ENCODE data around the gene CELF1.

- TF ChIP-seq, protein P1, sequence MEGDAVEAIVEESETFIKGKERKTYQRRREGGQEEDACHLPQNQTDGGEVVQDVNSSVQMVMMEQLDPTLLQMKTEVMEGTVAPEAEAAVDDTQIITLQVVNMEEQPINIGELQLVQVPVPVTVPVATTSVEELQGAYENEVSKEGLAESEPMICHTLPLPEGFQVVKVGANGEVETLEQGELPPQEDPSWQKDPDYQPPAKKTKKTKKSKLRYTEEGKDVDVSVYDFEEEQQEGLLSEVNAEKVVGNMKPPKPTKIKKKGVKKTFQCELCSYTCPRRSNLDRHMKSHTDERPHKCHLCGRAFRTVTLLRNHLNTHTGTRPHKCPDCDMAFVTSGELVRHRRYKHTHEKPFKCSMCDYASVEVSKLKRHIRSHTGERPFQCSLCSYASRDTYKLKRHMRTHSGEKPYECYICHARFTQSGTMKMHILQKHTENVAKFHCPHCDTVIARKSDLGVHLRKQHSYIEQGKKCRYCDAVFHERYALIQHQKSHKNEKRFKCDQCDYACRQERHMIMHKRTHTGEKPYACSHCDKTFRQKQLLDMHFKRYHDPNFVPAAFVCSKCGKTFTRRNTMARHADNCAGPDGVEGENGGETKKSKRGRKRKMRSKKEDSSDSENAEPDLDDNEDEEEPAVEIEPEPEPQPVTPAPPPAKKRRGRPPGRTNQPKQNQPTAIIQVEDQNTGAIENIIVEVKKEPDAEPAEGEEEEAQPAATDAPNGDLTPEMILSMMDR (IDR thresholded peaks at IDR 0.05), result no peak
- TF ChIP-seq POLR2A (IDR thresholded peaks at IDR 0.05), result no peak
These were observed 19.0 kb upstream of the CELF1 start for GRCh38 chr11:47571895-47572294.
